ENCODE results near the gene CORIN. TPM values are rescaled to one million over a fixed set of nuclear protein-coding genes. Genes with fewer than 3 reads are reported as not detected.

The CORIN gene
- total and polyA plus RNA-seq, 2 donors (not counting 1 experiment from before 2014, with no cell fraction given), result 0.25 TPM; not detected in 1

GRCh38 chr4:47829438-47829837 lies 8.4 kb downstream of the CORIN start:
- Mint-ChIP-seq H3K27me3 (peaks cover 40% of the 10 kb centered on the region), H3K4me3 (no peak overlapping the region), H3K4me1 (no peaks in the 10 kb centered on the region), H3K27ac (no peak overlapping the region), H3K9me3 (ENCODE audit: insufficient read depth) (no peaks in the 10 kb centered on the region)
- H3K4me1 ChIP-seq (ENCODE audit: control insufficient read depth in 2 of 2, insufficient read depth in 2 of 2, low read length in 2 of 2), result no peaks in the 10 kb centered on the region
- no peak overlapping the region for H3K4me3 ChIP-seq (ENCODE audit: control extremely low read depth in 1 of 5, extremely low read depth in 1 of 5, insufficient read depth in 1 of 5, low read depth in 2 of 5, low read length in 4 of 5)
- no peaks in the 10 kb centered on the region for H4K20me1 ChIP-seq (ENCODE audit: control insufficient read depth, insufficient read depth, low read length, poor library complexity, severe bottlenecking)
- no peak for DNase-seq
- TF ChIP-seq CTCF (IDR thresholded peaks at IDR 0.05) (no peak), EZH2 (IDR thresholded peaks at IDR 0.05; ENCODE audit: borderline replicate concordance, insufficient read depth, low read depth, low read length, poor library complexity, severe bottlenecking) (no peak)
- no peak overlapping the region for H2AFZ ChIP-seq (ENCODE audit: insufficient read depth, low read depth, low read length, poor library complexity, severe bottlenecking)
- H3K79me2 ChIP-seq (ENCODE audit: control insufficient read depth, insufficient read depth, low read length), result no peaks in the 10 kb centered on the region
- H3K4me2 ChIP-seq (replicated peaks; ENCODE audit: low read depth, low read length, poor library complexity, severe bottlenecking), result no peak overlapping the region
- no peak overlapping the region for H3K9ac ChIP-seq (ENCODE audit: low read length)
- peaks cover 0 to 7% (median 6%) of the 10 kb centered on the region in 4 experiments for H3K27me3 ChIP-seq (replicated peaks in 1 of 4; ENCODE audit: control extremely low read depth in 1 of 4, control insufficient read depth in 3 of 4, insufficient read depth in 4 of 4, low read length in 3 of 4)
- no peaks in the 10 kb centered on the region for H3K36me3 ChIP-seq (replicated peaks in 1 of 2; ENCODE audit: control extremely low read depth in 1 of 2, control insufficient read depth in 1 of 2, extremely low read depth in 1 of 2, insufficient read depth in 2 of 2, low read length in 1 of 2)
- ChIA-PET CTCF (no interaction called here), POLR2A (no interaction called here)
- H3K9me3 ChIP-seq (ENCODE audit: control extremely low read depth in 1 of 3, control insufficient read depth in 2 of 3, insufficient read depth in 1 of 3, low read length in 2 of 3), result peaks cover 0 to 6% (median 3%) of the 10 kb centered on the region in 3 donors
- no peak for ATAC-seq (ENCODE audit: low read depth)
- H3K27ac ChIP-seq (ENCODE audit: low read length in 2 of 2), result no peak overlapping the region
- intact Hi-C loops (cut with micrococcal nuclease), result no loop called here

GRCh38 chr4:47827343-47828047 lies 10.4 kb downstream of the CORIN start:
- ATAC-seq (ENCODE audit: low read depth) (no peak), DNase-seq (no peak)
- Histone ChIP-seq H3K9me3 (ENCODE audit: control extremely low read depth in 1 of 3, control insufficient read depth in 2 of 3, insufficient read depth in 1 of 3, low read length in 2 of 3) (no peaks in the 10 kb centered on the region), H3K27me3 (replicated peaks in 1 of 4; ENCODE audit: control extremely low read depth in 1 of 4, control insufficient read depth in 3 of 4, insufficient read depth in 4 of 4, low read length in 3 of 4) (peaks cover 0 to 5% (median 0%) of the 10 kb centered on the region in 4 experiments), H3K27ac (ENCODE audit: low read length in 2 of 2) (no peak overlapping the region), H4K20me1 (ENCODE audit: control insufficient read depth, insufficient read depth, low read length, poor library complexity, severe bottlenecking) (no peaks in the 10 kb centered on the region), H3K9ac (ENCODE audit: low read length) (no peak overlapping the region), H3K79me2 (ENCODE audit: control insufficient read depth, insufficient read depth, low read length) (no peaks in the 10 kb centered on the region), H3K36me3 (replicated peaks in 1 of 2; ENCODE audit: control extremely low read depth in 1 of 2, control insufficient read depth in 1 of 2, extremely low read depth in 1 of 2, insufficient read depth in 2 of 2, low read length in 1 of 2) (no peaks in the 10 kb centered on the region), H3K4me1 (ENCODE audit: control insufficient read depth in 2 of 2, insufficient read depth in 2 of 2, low read length in 2 of 2) (no peaks in the 10 kb centered on the region), H3K4me3 (ENCODE audit: control extremely low read depth in 1 of 5, extremely low read depth in 1 of 5, insufficient read depth in 1 of 5, low read depth in 2 of 5, low read length in 4 of 5) (no peak overlapping the region), H2AFZ (ENCODE audit: insufficient read depth, low read depth, low read length, poor library complexity, severe bottlenecking) (no peak overlapping the region), H3K4me2 (replicated peaks; ENCODE audit: low read depth, low read length, poor library complexity, severe bottlenecking) (no peak overlapping the region)
- Mint-ChIP-seq H3K4me3 (no peak overlapping the region), H3K27ac (no peak overlapping the region), H3K9me3 (ENCODE audit: insufficient read depth) (no peaks in the 10 kb centered on the region), H3K4me1 (no peaks in the 10 kb centered on the region), H3K27me3 (peaks cover 32% of the 10 kb centered on the region)
- no peak for TF ChIP-seq CTCF (IDR thresholded peaks at IDR 0.05)
- TF ChIP-seq EZH2 (IDR thresholded peaks at IDR 0.05; ENCODE audit: borderline replicate concordance, insufficient read depth, low read depth, low read length, poor library complexity, severe bottlenecking), result no peak
- POLR2A ChIA-PET, result no interaction called here
- 58% methylated on average over 2 of the region's 2 CpGs for WGBS (ENCODE audit: insufficient coverage)
- CTCF ChIA-PET, result interaction anchor here (1.5 to 1.8 kb wide), 2 partner anchors 9 to 10 kb away, joined by 3 to 5 read pairs; partner anchors contain the start of gene CORIN
- intact Hi-C loops (cut with micrococcal nuclease), result no loop called here

All from B cell (primary cell).